Esophagus (tissue), 2 donors: Measurements from ENCODE around the gene CHSY3. TPM values are rescaled to one million over a fixed set of nuclear protein-coding genes. Genes with fewer than 3 reads are reported as not detected.

ENCODE experiments used
- polyA plus RNA-seq, 2 donors: library from polyadenylated mRNA; stranded (reverse); fragments of 200-250 nt; gene quantifications; one replicate each; pipeline ENCODE4 v1.2.3, GENCODE V29; 2013
- donor health status: healthy with polysubstance abuse.
- donor health status: Bipolar disorder and iron deficiency.

The CHSY3 gene
- polyA plus RNA-seq, 2 donors = 0.02 to 0.14 TPM

Other genes starting within 250 kb of the CHSY3 start
- not detected for gene MINAR2, start 156.4 kb upstream of the CHSY3 start, polyA plus RNA-seq